OCI-LY1 (cell line): ENCODE data around the gene SUGCT.

Source experiments
- H2AFZ ChIP-seq: fragments of 200-600 bp; sonication (generic), shearing (Covaris generic); 2 replicates; pipeline ENCODE4 v1.6.0; 2014; ENCODE audit warnings: antibody characterized with exemption, mild to moderate bottlenecking, low read length
- H3F3A ChIP-seq: fragments of 200-600 bp; sonication (generic), shearing (Covaris generic); 2 replicates; pipeline ENCODE4 v1.6.0; 2014; ENCODE audit warnings: mild to moderate bottlenecking, antibody characterized with exemption, low read length, moderate library complexity; ENCODE audit not compliant: insufficient read depth
- H3K27ac ChIP-seq: fragments of 200-600 bp; sonication (generic); 2 replicates; pipeline ENCODE4 v1.5.1; 2014; ENCODE audit warnings: low read length, mixed run types, mild to moderate bottlenecking, low read depth; ENCODE audit not compliant: poor library complexity, severe bottlenecking
- H3K27me3 ChIP-seq: fragments of 200-600 bp; sonication (generic); 2 replicates; pipeline ENCODE4 v1.6.0; 2014; ENCODE audit warnings: antibody characterized with exemption, mild to moderate bottlenecking, low read length, moderate library complexity; ENCODE audit not compliant: insufficient read depth
- H3K36me3 ChIP-seq: fragments of 200-600 bp; sonication (generic); 2 replicates; pipeline ENCODE4 v1.6.1; 2014; ENCODE audit warnings: mild to moderate bottlenecking, antibody characterized with exemption, low read length, moderate library complexity, mixed read lengths; ENCODE audit not compliant: insufficient read depth
- H3K4me1 ChIP-seq: fragments of 200-600 bp; sonication (generic); 2 replicates; pipeline ENCODE4 v1.5.1; 2014; ENCODE audit warnings: mild to moderate bottlenecking, low read length, moderate library complexity; ENCODE audit not compliant: insufficient read depth, severe bottlenecking
- H3K4me2 ChIP-seq: fragments of 200-600 bp; sonication (generic), shearing (Covaris generic); 2 replicates; pipeline ENCODE4 v1.6.1; 2014; ENCODE audit warnings: low read length
- H3K4me3 ChIP-seq: fragments of 200-600 bp; sonication (generic); 2 replicates; pipeline ENCODE4 v1.5.1; 2014; ENCODE audit warnings: low read length, low read depth, mild to moderate bottlenecking, mixed read lengths; ENCODE audit not compliant: poor library complexity, severe bottlenecking
- H3K79me2 ChIP-seq: fragments of 200-600 bp; shearing (Covaris generic); 2 replicates; pipeline ENCODE4 v1.6.1; 2016; ENCODE audit warnings: mixed run types, low read length, mixed read lengths; ENCODE audit not compliant: insufficient read depth
- H3K9ac ChIP-seq: fragments of 200-600 bp; sonication (generic), shearing (Covaris generic); 2 replicates; pipeline ENCODE4 v1.6.1; 2014; ENCODE audit warnings: mild to moderate bottlenecking, low read length, mixed read lengths
- H3K9me2 ChIP-seq: fragments of 200-600 bp; sonication (generic), shearing (Covaris generic); 2 replicates; pipeline ENCODE4 v1.6.1; 2014; ENCODE audit warnings: low read depth, mild to moderate bottlenecking, low read length, mixed read lengths
- H3K9me3 ChIP-seq: fragments of 200-600 bp; shearing (Covaris generic); 2 replicates; pipeline ENCODE4 v1.6.1; 2014; ENCODE audit warnings: low read length, mixed read lengths
- H4K20me1 ChIP-seq: fragments of 200-600 bp; sonication (generic), shearing (Covaris generic); 2 replicates; pipeline ENCODE4 v1.6.0; 2016; ENCODE audit warnings: mild to moderate bottlenecking, low read length; ENCODE audit not compliant: insufficient read depth
- EZH2 ChIP-seq: fragments of 200-600 bp; sonication (generic), shearing (Covaris generic); IDR thresholded peaks from 2 replicates; pipeline ENCODE4 v1.8.0; 2017; ENCODE audit warnings: borderline replicate concordance, mixed run types, mild to moderate bottlenecking, antibody characterized with exemption, low read length, moderate library complexity, mixed read lengths
- TF ChIP-seq, protein P1 (sequence below): fragments of 200-600 bp; sonication (generic), shearing (Covaris generic); IDR thresholded peaks from 2 replicates; pipeline ENCODE4 v1.5.1; 2017; ENCODE audit warnings: mild to moderate bottlenecking, antibody characterized with exemption, low read length, moderate library complexity, mixed read lengths

The SUGCT gene

DNA sequence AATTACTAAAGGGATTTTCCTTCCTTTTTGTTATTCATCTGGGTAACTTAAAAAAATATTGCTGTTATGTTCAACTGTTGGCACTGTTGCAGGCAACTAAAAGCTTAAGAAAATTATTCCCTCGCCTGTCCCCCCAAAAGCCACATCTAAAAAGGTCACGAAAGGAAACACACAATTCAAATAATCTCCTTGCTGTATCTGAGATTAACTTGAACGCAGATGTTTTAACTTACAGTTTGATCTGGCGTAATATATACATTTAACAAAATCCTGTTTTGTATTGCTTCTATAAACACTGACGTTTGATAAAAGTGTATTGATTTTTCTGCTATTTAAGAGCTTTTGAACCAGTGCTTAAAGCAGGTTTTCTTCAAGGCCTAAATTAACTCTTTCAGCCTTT lies 432.1 kb downstream of the SUGCT start:
- H3K4me1 ChIP-seq: no peaks in the 10 kb centered on the region
- H3K79me2 ChIP-seq: no peaks in the 10 kb centered on the region
- TF ChIP-seq, protein P1, sequence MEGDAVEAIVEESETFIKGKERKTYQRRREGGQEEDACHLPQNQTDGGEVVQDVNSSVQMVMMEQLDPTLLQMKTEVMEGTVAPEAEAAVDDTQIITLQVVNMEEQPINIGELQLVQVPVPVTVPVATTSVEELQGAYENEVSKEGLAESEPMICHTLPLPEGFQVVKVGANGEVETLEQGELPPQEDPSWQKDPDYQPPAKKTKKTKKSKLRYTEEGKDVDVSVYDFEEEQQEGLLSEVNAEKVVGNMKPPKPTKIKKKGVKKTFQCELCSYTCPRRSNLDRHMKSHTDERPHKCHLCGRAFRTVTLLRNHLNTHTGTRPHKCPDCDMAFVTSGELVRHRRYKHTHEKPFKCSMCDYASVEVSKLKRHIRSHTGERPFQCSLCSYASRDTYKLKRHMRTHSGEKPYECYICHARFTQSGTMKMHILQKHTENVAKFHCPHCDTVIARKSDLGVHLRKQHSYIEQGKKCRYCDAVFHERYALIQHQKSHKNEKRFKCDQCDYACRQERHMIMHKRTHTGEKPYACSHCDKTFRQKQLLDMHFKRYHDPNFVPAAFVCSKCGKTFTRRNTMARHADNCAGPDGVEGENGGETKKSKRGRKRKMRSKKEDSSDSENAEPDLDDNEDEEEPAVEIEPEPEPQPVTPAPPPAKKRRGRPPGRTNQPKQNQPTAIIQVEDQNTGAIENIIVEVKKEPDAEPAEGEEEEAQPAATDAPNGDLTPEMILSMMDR: no peak
- no peak for TF ChIP-seq EZH2

GRCh38 chr7:40569326-40569725 lies 434.5 kb downstream of the SUGCT start:
- Histone ChIP-seq H3K36me3 (no peaks in the 10 kb centered on the region), H3K27me3 (no peaks in the 10 kb centered on the region), H3F3A (no peaks in the 10 kb centered on the region), H3K9me3 (no peaks in the 10 kb centered on the region), H3K4me2 (no peak overlapping the region), H3K27ac (no peak overlapping the region), H3K4me3 (no peak overlapping the region), H3K9ac (no peak overlapping the region), H3K4me1 (no peaks in the 10 kb centered on the region), H2AFZ (no peak overlapping the region), H3K9me2 (no peaks in the 10 kb centered on the region), H4K20me1 (no peaks in the 10 kb centered on the region), H3K79me2 (no peaks in the 10 kb centered on the region)
- no peak for TF ChIP-seq EZH2
- TF ChIP-seq, protein P1: no peak

More for the DNA sequence above, 432.1 kb downstream of the SUGCT start:
- no peak overlapping the region for H3K4me3 ChIP-seq
- no peaks in the 10 kb centered on the region for H3K9me3 ChIP-seq
- H3K9ac ChIP-seq: no peak overlapping the region
- no peaks in the 10 kb centered on the region for H3K36me3 ChIP-seq
- no peaks in the 10 kb centered on the region for H3K27me3 ChIP-seq
- H4K20me1 ChIP-seq: no peaks in the 10 kb centered on the region
- no peaks in the 10 kb centered on the region for H3F3A ChIP-seq
- H3K27ac ChIP-seq: no peak overlapping the region
- H2AFZ ChIP-seq: no peak overlapping the region
- no peak overlapping the region for H3K4me2 ChIP-seq
- H3K9me2 ChIP-seq: no peaks in the 10 kb centered on the region

- Histone ChIP-seq H2AFZ (no peak overlapping the region), H3K79me2 (no peaks in the 10 kb centered on the region), H3K9me2 (no peaks in the 10 kb centered on the region), H3K9ac (no peak overlapping the region), H3K4me2 (no peak overlapping the region), H4K20me1 (no peaks in the 10 kb centered on the region), H3K4me3 (no peak overlapping the region), H3K4me1 (no peaks in the 10 kb centered on the region), H3K27ac (no peak overlapping the region), H3K27me3 (no peaks in the 10 kb centered on the region), H3F3A (no peaks in the 10 kb centered on the region), H3K9me3 (no peaks in the 10 kb centered on the region), H3K36me3 (no peaks in the 10 kb centered on the region)
- TF ChIP-seq EZH2: no peak
- TF ChIP-seq, protein P1: no peak
Observed at GRCh38 chr7:40570223-40570622, 435.4 kb downstream of the SUGCT start.
